Liver (tissue), 9 donors: ENCODE results near the gene VSIG10L2. TPM values are rescaled to one million over a fixed set of nuclear protein-coding genes. Genes with fewer than 3 reads are reported as not detected.

Experiments used
- DNase-seq: peaks from one replicate; pipeline ENCODE4 v3.0.0-alpha.2; 2017; ENCODE audit warnings: low spot score
- H3K27ac ChIP-seq, 2 donors: one replicate each; pipeline ENCODE4 v1.7.0; 2013; ENCODE audit warnings: inconsistent platforms in 2 of 2, low read length in 2 of 2, control low read depth in 1 of 2, low read depth in 1 of 2, mild to moderate bottlenecking in 1 of 2
- H3K27me3 ChIP-seq, 4 donors: one replicate each; pipeline versions ENCODE4 v1.6.1 to v1.7.0; 2013; ENCODE audit warnings: low read length in 3 of 4, inconsistent platforms in 1 of 4, mild to moderate bottlenecking in 1 of 4, moderate library complexity in 1 of 4; ENCODE audit not compliant: control insufficient read depth in 4 of 4, insufficient read depth in 4 of 4
- H3K36me3 ChIP-seq, 4 donors: one replicate each; pipeline versions ENCODE4 v1.6.1 to v1.7.0; 2013; ENCODE audit warnings: low read length in 3 of 4, mild to moderate bottlenecking in 3 of 4, low read depth in 1 of 4, moderate library complexity in 1 of 4; ENCODE audit not compliant: control insufficient read depth in 4 of 4, insufficient read depth in 3 of 4
- H3K4me1 ChIP-seq, 4 donors: one replicate each; pipeline versions ENCODE4 v1.6.1 to v1.7.0; 2013; ENCODE audit warnings: low read length in 3 of 4, mild to moderate bottlenecking in 3 of 4, moderate library complexity in 1 of 4; ENCODE audit not compliant: control insufficient read depth in 4 of 4, insufficient read depth in 4 of 4
- H3K4me3 ChIP-seq, 3 donors: one replicate each; pipeline versions ENCODE4 v1.6.1 to v1.7.0; 2013; ENCODE audit warnings: low read length in 3 of 3, control low read depth in 1 of 3, low read depth in 1 of 3, mild to moderate bottlenecking in 1 of 3
- H3K9ac ChIP-seq, 2 donors: one replicate each; pipeline ENCODE4 v1.7.0; 2013; ENCODE audit warnings: low read length in 2 of 2, mild to moderate bottlenecking in 2 of 2, moderate library complexity in 2 of 2, control low read depth in 1 of 2, low read depth in 1 of 2
- H3K9me3 ChIP-seq, 4 donors: one replicate each; pipeline versions ENCODE4 v1.6.1 to v1.7.0; 2013; ENCODE audit warnings: low read length in 3 of 4; ENCODE audit not compliant: control insufficient read depth in 4 of 4
- EGR1 ChIP-seq, 2 donors: IDR thresholded peaks; 2 replicates each; pipeline ENCODE4 v1.6.1; 2016 to 2018; ENCODE audit warnings: antibody characterized with exemption in 2 of 2, low read depth in 2 of 2
- FOXA1 ChIP-seq: IDR thresholded peaks from 2 replicates; pipeline ENCODE4 v1.6.1; 2016; ENCODE audit warnings: antibody characterized with exemption
- FOXA2 ChIP-seq: IDR thresholded peaks from 2 replicates; pipeline ENCODE4 v1.6.1; 2016; ENCODE audit warnings: antibody characterized with exemption
- GABPA ChIP-seq, 2 donors: IDR thresholded peaks in 1 of 2; conservative IDR thresholded peaks in 1 of 2; 2 replicates each; pipeline ENCODE4 v1.6.1; 2016; ENCODE audit warnings: antibody characterized with exemption in 2 of 2, mild to moderate bottlenecking in 1 of 2, moderate library complexity in 1 of 2
- HNF4A ChIP-seq, 2 donors: conservative IDR thresholded peaks; 2 replicates each; pipeline ENCODE4 v1.6.1; 2016; ENCODE audit warnings: antibody characterized with exemption in 2 of 2, mild to moderate bottlenecking in 2 of 2
- HNF4G ChIP-seq: IDR thresholded peaks from 2 replicates; pipeline ENCODE4 v1.6.1; 2016; ENCODE audit warnings: antibody characterized with exemption
- JUND ChIP-seq, 2 donors: IDR thresholded peaks; 2 replicates each; pipeline ENCODE4 v1.6.1; 2016; ENCODE audit warnings: antibody characterized with exemption in 2 of 2
- NR2F2 ChIP-seq: IDR thresholded peaks from 2 replicates; pipeline ENCODE4 v1.6.1; 2016; ENCODE audit warnings: antibody characterized with exemption
- RAD21 ChIP-seq, 2 donors: IDR thresholded peaks; 2 replicates each; pipeline ENCODE4 v1.6.1; 2016; ENCODE audit warnings: antibody characterized with exemption in 2 of 2, mild to moderate bottlenecking in 2 of 2
- RXRA ChIP-seq, 2 donors: IDR thresholded peaks; 2 replicates each; pipeline ENCODE4 v1.6.1; 2017 to 2018; ENCODE audit warnings: antibody characterized with exemption in 2 of 2, mild to moderate bottlenecking in 1 of 2
- YY1 ChIP-seq: IDR thresholded peaks from 2 replicates; pipeline ENCODE4 v1.6.1; 2016; ENCODE audit warnings: antibody characterized with exemption, mild to moderate bottlenecking
- WGBS: extraction: QIAGEN DNeasy Blood & Tissue Kit; methylation state at CpG from one replicate; pipeline ENCODE4 v1.1.7; 2013; 5-methylcytosine and 5-hydroxymethylcytosine counted together
- polyA plus RNA-seq, 2 donors: library from polyadenylated mRNA; stranded (reverse) in 1 of 2; unstranded in 1 of 2; fragments of 200-250 nt in 1 of 2; fragments of >200 nt in 1 of 2; fragmentation: Nextera tagmentation in 1 of 2; extraction: Ambion mirVana in 1 of 2; gene quantifications; one replicate each; pipeline versions ENCODE4 v1.2.1 to v1.2.3, GENCODE V29; 2013 to 2015
- total RNA-seq, 2 donors: library from RNA; depleted of rRNA; stranded (reverse); fragments of >200 nt; gene quantifications; one replicate each; pipeline ENCODE4 v1.2.3, GENCODE V29; 2014
- TF ChIP-seq, protein P1 (sequence below): IDR thresholded peaks from 2 replicates; pipeline ENCODE4 v1.6.1; 2016; ENCODE audit warnings: antibody characterized with exemption
- TF ChIP-seq, protein P2 (sequence below): IDR thresholded peaks from 2 replicates; pipeline ENCODE4 v1.6.1; 2016; ENCODE audit warnings: antibody characterized with exemption
- TF ChIP-seq, protein P3 (sequence below): IDR thresholded peaks from 2 replicates; pipeline ENCODE4 v1.6.1; 2016; ENCODE audit warnings: antibody characterized with exemption, mild to moderate bottlenecking
- TF ChIP-seq, protein P4 (sequence below): IDR thresholded peaks from 2 replicates; pipeline ENCODE4 v1.6.1; 2016; ENCODE audit warnings: antibody characterized with exemption
- TF ChIP-seq, protein P5 (sequence below): fragments of 150-350 bp; IDR thresholded peaks from 2 replicates; pipeline ENCODE4 v1.5.1; 2017; ENCODE audit warnings: improper control_type of control experiment, low read depth, low read length; ENCODE audit not compliant: missing input control
- donor health status: healthy.
- donor health status: healthy.
- donor health status: healthy.
- donor health status: healthy.
- donor health status: healthy.

The VSIG10L2 gene
- total and polyA plus RNA-seq, 4 donors = not detected

DNA sequence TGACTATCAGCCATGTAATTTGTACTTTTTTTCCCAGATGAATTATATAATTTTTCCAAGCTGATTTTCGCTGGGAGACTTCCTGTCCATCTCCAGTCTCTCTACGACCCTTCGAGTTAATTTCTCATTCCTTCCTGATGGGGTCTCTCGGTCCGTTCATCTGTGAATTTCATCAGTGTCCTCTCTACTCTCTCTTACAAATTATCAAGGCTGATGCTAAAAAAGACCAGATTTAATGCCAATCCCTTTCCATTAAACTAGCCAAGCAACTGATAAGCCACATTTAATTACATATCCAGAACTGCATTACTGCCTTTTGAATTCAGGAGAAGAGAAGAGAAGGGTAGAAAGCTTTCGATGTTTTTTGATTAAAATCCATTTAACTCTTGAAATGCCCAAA lies 25.8 kb downstream of the VSIG10L2 start:
- H3K27ac ChIP-seq = no peak overlapping the region
- DNase-seq = no peak
- no peak overlapping the region for H3K9ac ChIP-seq
- no peak overlapping the region for H3K4me3 ChIP-seq
- no peaks in the 10 kb centered on the region for H3K9me3 ChIP-seq
- TF ChIP-seq JUND (IDR thresholded peaks at IDR 0.05) = no peak
- no peak for TF ChIP-seq RXRA (IDR thresholded peaks at IDR 0.05)
- peak in 1 of 2 donors; percentile 10 for TF ChIP-seq RAD21 (IDR thresholded peaks at IDR 0.05)
- 84% methylated on average over 6 of the region's 6 CpGs for WGBS
- peaks cover 3 to 10% (median 5%) of the 10 kb centered on the region in 4 donors for H3K4me1 ChIP-seq
- H3K36me3 ChIP-seq = no peaks in the 10 kb centered on the region
- H3K27me3 ChIP-seq = no peaks in the 10 kb centered on the region

DNA sequence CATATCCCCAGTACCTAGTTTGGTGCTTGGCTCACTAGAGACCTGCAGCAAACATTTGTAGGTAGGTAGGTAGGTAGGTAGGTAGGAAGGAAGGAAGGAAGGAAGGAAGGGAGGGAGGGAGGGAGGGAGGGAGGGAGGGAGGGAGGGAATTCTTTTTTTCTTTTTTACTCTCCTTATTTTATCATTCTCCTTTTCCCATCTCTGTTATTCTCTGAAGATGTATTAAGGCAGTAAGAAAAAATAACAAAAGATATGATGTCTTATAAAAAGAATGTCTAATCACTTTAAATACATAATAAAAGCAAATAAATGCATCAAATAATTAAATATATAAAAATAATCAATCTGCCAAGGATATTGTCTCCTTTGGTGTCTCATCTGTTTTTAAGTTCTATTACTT lies 28.4 kb downstream of the VSIG10L2 start:
- Histone ChIP-seq H3K36me3 (no peaks in the 10 kb centered on the region), H3K9me3 (no peaks in the 10 kb centered on the region), H3K27ac (no peak overlapping the region), H3K4me3 (no peak overlapping the region), H3K27me3 (no peaks in the 10 kb centered on the region), H3K4me1 (peaks cover 0 to 10% (median 5%) of the 10 kb centered on the region in 4 donors), H3K9ac (no peak overlapping the region)
- no peak for DNase-seq
- no peak for TF ChIP-seq HNF4G
- no peak for TF ChIP-seq GABPA (IDR thresholded peaks at IDR 0.05 in 1 of 2, conservative IDR thresholded peaks at IDR 0.05 in 1 of 2)
- no peak for TF ChIP-seq FOXA1
- TF ChIP-seq, protein P1, sequence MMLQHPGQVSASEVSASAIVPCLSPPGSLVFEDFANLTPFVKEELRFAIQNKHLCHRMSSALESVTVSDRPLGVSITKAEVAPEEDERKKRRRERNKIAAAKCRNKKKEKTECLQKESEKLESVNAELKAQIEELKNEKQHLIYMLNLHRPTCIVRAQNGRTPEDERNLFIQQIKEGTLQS = no peak
- no peak for TF ChIP-seq NR2F2
- no peak for TF ChIP-seq YY1
- no peak for TF ChIP-seq RXRA (IDR thresholded peaks at IDR 0.05)
- TF ChIP-seq, protein P2, sequence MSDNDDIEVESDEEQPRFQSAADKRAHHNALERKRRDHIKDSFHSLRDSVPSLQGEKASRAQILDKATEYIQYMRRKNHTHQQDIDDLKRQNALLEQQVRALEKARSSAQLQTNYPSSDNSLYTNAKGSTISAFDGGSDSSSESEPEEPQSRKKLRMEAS = no peak
- TF ChIP-seq EGR1 (IDR thresholded peaks at IDR 0.05; ENCODE audit: low read depth in 2 of 2) = no peak
- TF ChIP-seq, protein P3, sequence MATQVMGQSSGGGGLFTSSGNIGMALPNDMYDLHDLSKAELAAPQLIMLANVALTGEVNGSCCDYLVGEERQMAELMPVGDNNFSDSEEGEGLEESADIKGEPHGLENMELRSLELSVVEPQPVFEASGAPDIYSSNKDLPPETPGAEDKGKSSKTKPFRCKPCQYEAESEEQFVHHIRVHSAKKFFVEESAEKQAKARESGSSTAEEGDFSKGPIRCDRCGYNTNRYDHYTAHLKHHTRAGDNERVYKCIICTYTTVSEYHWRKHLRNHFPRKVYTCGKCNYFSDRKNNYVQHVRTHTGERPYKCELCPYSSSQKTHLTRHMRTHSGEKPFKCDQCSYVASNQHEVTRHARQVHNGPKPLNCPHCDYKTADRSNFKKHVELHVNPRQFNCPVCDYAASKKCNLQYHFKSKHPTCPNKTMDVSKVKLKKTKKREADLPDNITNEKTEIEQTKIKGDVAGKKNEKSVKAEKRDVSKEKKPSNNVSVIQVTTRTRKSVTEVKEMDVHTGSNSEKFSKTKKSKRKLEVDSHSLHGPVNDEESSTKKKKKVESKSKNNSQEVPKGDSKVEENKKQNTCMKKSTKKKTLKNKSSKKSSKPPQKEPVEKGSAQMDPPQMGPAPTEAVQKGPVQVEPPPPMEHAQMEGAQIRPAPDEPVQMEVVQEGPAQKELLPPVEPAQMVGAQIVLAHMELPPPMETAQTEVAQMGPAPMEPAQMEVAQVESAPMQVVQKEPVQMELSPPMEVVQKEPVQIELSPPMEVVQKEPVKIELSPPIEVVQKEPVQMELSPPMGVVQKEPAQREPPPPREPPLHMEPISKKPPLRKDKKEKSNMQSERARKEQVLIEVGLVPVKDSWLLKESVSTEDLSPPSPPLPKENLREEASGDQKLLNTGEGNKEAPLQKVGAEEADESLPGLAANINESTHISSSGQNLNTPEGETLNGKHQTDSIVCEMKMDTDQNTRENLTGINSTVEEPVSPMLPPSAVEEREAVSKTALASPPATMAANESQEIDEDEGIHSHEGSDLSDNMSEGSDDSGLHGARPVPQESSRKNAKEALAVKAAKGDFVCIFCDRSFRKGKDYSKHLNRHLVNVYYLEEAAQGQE = no peak
- TF ChIP-seq FOXA2 = no peak
- no peak for TF ChIP-seq HNF4A (conservative IDR thresholded peaks at IDR 0.05)
- TF ChIP-seq, protein P4, sequence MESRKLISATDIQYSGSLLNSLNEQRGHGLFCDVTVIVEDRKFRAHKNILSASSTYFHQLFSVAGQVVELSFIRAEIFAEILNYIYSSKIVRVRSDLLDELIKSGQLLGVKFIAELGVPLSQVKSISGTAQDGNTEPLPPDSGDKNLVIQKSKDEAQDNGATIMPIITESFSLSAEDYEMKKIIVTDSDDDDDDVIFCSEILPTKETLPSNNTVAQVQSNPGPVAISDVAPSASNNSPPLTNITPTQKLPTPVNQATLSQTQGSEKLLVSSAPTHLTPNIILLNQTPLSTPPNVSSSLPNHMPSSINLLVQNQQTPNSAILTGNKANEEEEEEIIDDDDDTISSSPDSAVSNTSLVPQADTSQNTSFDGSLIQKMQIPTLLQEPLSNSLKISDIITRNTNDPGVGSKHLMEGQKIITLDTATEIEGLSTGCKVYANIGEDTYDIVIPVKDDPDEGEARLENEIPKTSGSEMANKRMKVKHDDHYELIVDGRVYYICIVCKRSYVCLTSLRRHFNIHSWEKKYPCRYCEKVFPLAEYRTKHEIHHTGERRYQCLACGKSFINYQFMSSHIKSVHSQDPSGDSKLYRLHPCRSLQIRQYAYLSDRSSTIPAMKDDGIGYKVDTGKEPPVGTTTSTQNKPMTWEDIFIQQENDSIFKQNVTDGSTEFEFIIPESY = no peak
- TF ChIP-seq, protein P5, sequence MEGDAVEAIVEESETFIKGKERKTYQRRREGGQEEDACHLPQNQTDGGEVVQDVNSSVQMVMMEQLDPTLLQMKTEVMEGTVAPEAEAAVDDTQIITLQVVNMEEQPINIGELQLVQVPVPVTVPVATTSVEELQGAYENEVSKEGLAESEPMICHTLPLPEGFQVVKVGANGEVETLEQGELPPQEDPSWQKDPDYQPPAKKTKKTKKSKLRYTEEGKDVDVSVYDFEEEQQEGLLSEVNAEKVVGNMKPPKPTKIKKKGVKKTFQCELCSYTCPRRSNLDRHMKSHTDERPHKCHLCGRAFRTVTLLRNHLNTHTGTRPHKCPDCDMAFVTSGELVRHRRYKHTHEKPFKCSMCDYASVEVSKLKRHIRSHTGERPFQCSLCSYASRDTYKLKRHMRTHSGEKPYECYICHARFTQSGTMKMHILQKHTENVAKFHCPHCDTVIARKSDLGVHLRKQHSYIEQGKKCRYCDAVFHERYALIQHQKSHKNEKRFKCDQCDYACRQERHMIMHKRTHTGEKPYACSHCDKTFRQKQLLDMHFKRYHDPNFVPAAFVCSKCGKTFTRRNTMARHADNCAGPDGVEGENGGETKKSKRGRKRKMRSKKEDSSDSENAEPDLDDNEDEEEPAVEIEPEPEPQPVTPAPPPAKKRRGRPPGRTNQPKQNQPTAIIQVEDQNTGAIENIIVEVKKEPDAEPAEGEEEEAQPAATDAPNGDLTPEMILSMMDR = no peak
- TF ChIP-seq RAD21 (IDR thresholded peaks at IDR 0.05) = no peak
